ENCODE results near the gene TBC1D1.

The TBC1D1 gene

GRCh38 chr4:38099020-38099600, 208.2 kb downstream of the TBC1D1 start:
- Histone ChIP-seq H3K9ac (ENCODE audit: low read length) (no peak overlapping the region), H3K79me2 (ENCODE audit: low read length) (peaks cover 5% of the 10 kb centered on the region), H4K20me1 (ENCODE audit: insufficient read depth, low read length) (no peaks in the 10 kb centered on the region), H3K4me2 (ENCODE audit: low read depth, low read length) (no peak overlapping the region), H3K4me3 (ENCODE audit: low read length) (no peak overlapping the region), H3K9me2 (replicated peaks; ENCODE audit: insufficient read depth, low read length) (no peaks in the 10 kb centered on the region), H3K27me3 (replicated peaks; ENCODE audit: insufficient read depth, low read length) (no peaks in the 10 kb centered on the region), H3K36me3 (replicated peaks; ENCODE audit: insufficient read depth, low read length) (no peaks in the 10 kb centered on the region), H3F3A (ENCODE audit: insufficient read depth, low read length) (no peaks in the 10 kb centered on the region), H3K27ac (ENCODE audit: low read length) (no peak overlapping the region), H3K4me1 (ENCODE audit: low read length) (peaks cover 6% of the 10 kb centered on the region; the same call in 1 of the 2 replicates), H2AFZ (ENCODE audit: low read length) (no peak overlapping the region), H3K9me3 (replicated peaks; ENCODE audit: insufficient read depth, low read length) (no peaks in the 10 kb centered on the region)
- no peak for DNase-seq
- no peak for TF ChIP-seq EZH2phosphoT487 (IDR thresholded peaks at IDR 0.05; ENCODE audit: low read length)

GRCh38 chr4:38099908-38100407, 209.1 kb downstream of the TBC1D1 start:
- Histone ChIP-seq H3K9me2 (replicated peaks; ENCODE audit: insufficient read depth, low read length) (no peaks in the 10 kb centered on the region), H3K27me3 (replicated peaks; ENCODE audit: insufficient read depth, low read length) (no peaks in the 10 kb centered on the region), H3K9ac (ENCODE audit: low read length) (no peak overlapping the region), H3K4me2 (ENCODE audit: low read depth, low read length) (no peak overlapping the region), H3K4me1 (ENCODE audit: low read length) (peaks cover 11% of the 10 kb centered on the region), H2AFZ (ENCODE audit: low read length) (no peak overlapping the region), H3F3A (ENCODE audit: insufficient read depth, low read length) (peaks cover under 1% of the 10 kb centered on the region), H3K4me3 (ENCODE audit: low read length) (no peak overlapping the region), H3K27ac (ENCODE audit: low read length) (no peak overlapping the region), H3K9me3 (replicated peaks; ENCODE audit: insufficient read depth, low read length) (no peaks in the 10 kb centered on the region), H4K20me1 (ENCODE audit: insufficient read depth, low read length) (no peaks in the 10 kb centered on the region), H3K36me3 (replicated peaks; ENCODE audit: insufficient read depth, low read length) (no peaks in the 10 kb centered on the region), H3K79me2 (ENCODE audit: low read length) (no peaks in the 10 kb centered on the region)
- DNase-seq: no peak
- TF ChIP-seq EZH2phosphoT487 (IDR thresholded peaks at IDR 0.05; ENCODE audit: low read length) (no peak), CTCF (IDR thresholded peaks at IDR 0.05; ENCODE audit: low read length) (no peak), EZH2 (optimal IDR thresholded peaks at IDR 0.05; ENCODE audit: low read depth, low read length) (no peak)

- Histone ChIP-seq H3K27me3 (replicated peaks; ENCODE audit: insufficient read depth, low read length) (no peaks in the 10 kb centered on the region), H3K79me2 (ENCODE audit: low read length) (peaks cover under 1% of the 10 kb centered on the region; the same call in 1 of the 2 replicates), H4K20me1 (ENCODE audit: insufficient read depth, low read length) (no peaks in the 10 kb centered on the region), H3K9ac (ENCODE audit: low read length) (no peak overlapping the region), H3F3A (ENCODE audit: insufficient read depth, low read length) (peaks cover 6% of the 10 kb centered on the region), H3K9me2 (replicated peaks; ENCODE audit: insufficient read depth, low read length) (no peaks in the 10 kb centered on the region), H3K4me2 (ENCODE audit: low read depth, low read length) (no peak overlapping the region), H2AFZ (ENCODE audit: low read length) (no peak overlapping the region), H3K9me3 (replicated peaks; ENCODE audit: insufficient read depth, low read length) (no peaks in the 10 kb centered on the region), H3K4me1 (ENCODE audit: low read length) (peaks cover 18% of the 10 kb centered on the region), H3K4me3 (ENCODE audit: low read length) (no peak overlapping the region), H3K27ac (ENCODE audit: low read length) (no peak overlapping the region), H3K36me3 (replicated peaks; ENCODE audit: insufficient read depth, low read length) (no peaks in the 10 kb centered on the region)
- DNase-seq: no peak
- TF ChIP-seq EZH2 (optimal IDR thresholded peaks at IDR 0.05; ENCODE audit: low read depth, low read length) (no peak), CTCF (IDR thresholded peaks at IDR 0.05; ENCODE audit: low read length) (no peak), EZH2phosphoT487 (IDR thresholded peaks at IDR 0.05; ENCODE audit: low read length) (no peak)
These were observed 209.8 kb downstream of the TBC1D1 start for GRCh38 chr4:38100474-38101255.

Measured in MM.1S (cell line).